ENCODE measurements around the gene CFAP161.

Gene CFAP161

GRCh38 chr15:81133782-81134461 is at the start of gene CFAP161:
CFAP161 (plus strand) TSS chr15:81134270; CDS start chr15:81134330, 60 bp downstream.
- DNase-seq: peak; percentile 84

- DNase-seq: no peak
Measured at GRCh38 chr15:81084716-81085115, 49.4 kb upstream of the CFAP161 start.

- no peak for DNase-seq
Measured at GRCh38 chr15:81085213-81085612, 48.9 kb upstream of the CFAP161 start.

- DNase-seq: no peak
Measured at GRCh38 chr15:81085898-81086297, 48.2 kb upstream of the CFAP161 start.

GRCh38 chr15:81087066-81087465 is 47.0 kb upstream of the CFAP161 start:
- DNase-seq: no peak

GRCh38 chr15:81087694-81088093 is 46.4 kb upstream of the CFAP161 start:
- DNase-seq: no peak

- no peak for DNase-seq
Measured at GRCh38 chr15:81088470-81089013, 45.5 kb upstream of the CFAP161 start.

- no peak for DNase-seq
Measured at GRCh38 chr15:81091889-81092558, 42.0 kb upstream of the CFAP161 start.

- no peak for DNase-seq
Measured at GRCh38 chr15:81092559-81092902, 41.5 kb upstream of the CFAP161 start.

- no peak for DNase-seq
Measured at GRCh38 chr15:81093961-81094360, 40.1 kb upstream of the CFAP161 start.

GRCh38 chr15:81095690-81096365 is 38.2 kb upstream of the CFAP161 start:
- no peak for DNase-seq

GRCh38 chr15:81096398-81096797 is 37.7 kb upstream of the CFAP161 start:
- DNase-seq: no peak

GRCh38 chr15:81097116-81097889 is 36.8 kb upstream of the CFAP161 start:
- no peak for DNase-seq

GRCh38 chr15:81097890-81098280 is 36.2 kb upstream of the CFAP161 start:
- no peak for DNase-seq

- no peak for DNase-seq
Measured at GRCh38 chr15:81098349-81098748, 35.7 kb upstream of the CFAP161 start.

- no peak for DNase-seq
Measured at GRCh38 chr15:81098861-81099651, 35.0 kb upstream of the CFAP161 start.

- DNase-seq: no peak
Measured at GRCh38 chr15:81101894-81102815, 31.9 kb upstream of the CFAP161 start.

- no peak for DNase-seq
Measured at GRCh38 chr15:81103857-81104256, 30.2 kb upstream of the CFAP161 start.

- DNase-seq: no peak
Measured at GRCh38 chr15:81105545-81105944, 28.5 kb upstream of the CFAP161 start.

GRCh38 chr15:81106560-81106959 is 27.5 kb upstream of the CFAP161 start:
- peak; percentile 30 for DNase-seq

GRCh38 chr15:81107889-81108288 is 26.2 kb upstream of the CFAP161 start:
- DNase-seq: no peak
